DMS 273 treated with DMSO at 0.1 percent for 48 hours (cell line): ENCODE data around the gene PDGFRB.
"Not testable (repeated sequence)": the region's sequence is repeated elsewhere in the genome, so short reads cannot be mapped to it uniquely, and the experiment has no call there.

Experiments used
- DNase-seq: peaks from one replicate; lab custom pipeline; 2025; lab: John Stamatoyannopoulos, UW

Gene PDGFRB

DNA sequence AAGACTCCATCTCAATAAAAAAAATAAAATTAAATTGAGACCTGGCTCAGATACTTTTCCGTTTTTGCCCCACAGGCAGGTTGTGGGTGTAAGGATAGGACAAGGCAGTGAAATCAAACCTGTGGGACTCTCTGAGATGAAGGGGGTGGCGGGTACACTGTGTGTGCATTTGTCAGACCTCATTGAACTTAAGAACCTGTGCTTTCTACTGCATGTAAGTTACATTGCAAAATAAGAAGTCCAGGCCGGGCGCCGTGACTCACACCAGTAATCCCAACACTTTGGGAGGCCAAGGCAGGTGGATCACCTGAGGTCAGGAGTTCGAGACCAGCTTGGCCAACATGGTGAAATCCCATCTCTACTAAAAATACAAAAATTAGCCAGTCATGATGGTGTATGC, 70.9 kb downstream of the PDGFRB start:
- not testable (repeated sequence) for DNase-seq

DNA sequence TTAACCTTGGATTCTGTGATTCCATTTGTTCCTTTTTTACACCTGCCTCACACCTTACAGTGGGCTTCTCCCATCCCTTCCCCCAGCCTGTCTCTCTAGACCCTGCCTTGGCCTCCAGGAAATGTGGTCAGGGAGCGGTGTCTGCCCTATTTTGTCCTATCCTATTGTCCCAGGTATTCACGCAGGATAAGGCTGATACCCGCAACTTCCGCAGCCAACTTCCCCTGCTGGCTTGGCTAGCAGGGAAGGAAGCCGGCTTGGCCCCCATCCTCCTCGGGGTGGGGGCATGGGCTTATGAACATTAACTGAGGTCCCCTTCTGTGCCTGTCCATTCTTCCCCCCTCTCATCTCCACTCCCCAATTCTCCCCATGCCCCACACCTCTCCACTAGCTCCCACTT, 72.8 kb downstream of the PDGFRB start:
- DNase-seq = no peak

DNA sequence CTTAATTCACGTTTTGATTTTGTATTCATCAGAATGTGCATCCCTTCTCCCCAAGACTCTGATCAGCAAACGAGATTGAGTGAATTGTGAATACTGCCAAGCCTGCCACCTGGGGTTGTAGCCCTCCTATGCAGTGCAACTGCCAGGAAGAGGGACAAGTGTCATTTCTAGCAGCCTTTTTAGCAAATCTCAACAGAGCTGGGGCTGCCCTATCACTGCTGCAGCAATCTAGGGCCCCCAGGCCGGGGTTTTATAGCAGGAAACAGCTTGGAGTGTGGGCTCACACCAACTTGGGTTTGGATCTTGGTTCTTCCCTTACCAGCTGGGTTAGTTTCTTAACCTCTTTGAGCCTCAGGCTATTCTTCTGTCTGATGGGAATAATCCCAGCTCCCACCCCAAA, 73.3 kb downstream of the PDGFRB start:
- DNase-seq = no peak

DNA sequence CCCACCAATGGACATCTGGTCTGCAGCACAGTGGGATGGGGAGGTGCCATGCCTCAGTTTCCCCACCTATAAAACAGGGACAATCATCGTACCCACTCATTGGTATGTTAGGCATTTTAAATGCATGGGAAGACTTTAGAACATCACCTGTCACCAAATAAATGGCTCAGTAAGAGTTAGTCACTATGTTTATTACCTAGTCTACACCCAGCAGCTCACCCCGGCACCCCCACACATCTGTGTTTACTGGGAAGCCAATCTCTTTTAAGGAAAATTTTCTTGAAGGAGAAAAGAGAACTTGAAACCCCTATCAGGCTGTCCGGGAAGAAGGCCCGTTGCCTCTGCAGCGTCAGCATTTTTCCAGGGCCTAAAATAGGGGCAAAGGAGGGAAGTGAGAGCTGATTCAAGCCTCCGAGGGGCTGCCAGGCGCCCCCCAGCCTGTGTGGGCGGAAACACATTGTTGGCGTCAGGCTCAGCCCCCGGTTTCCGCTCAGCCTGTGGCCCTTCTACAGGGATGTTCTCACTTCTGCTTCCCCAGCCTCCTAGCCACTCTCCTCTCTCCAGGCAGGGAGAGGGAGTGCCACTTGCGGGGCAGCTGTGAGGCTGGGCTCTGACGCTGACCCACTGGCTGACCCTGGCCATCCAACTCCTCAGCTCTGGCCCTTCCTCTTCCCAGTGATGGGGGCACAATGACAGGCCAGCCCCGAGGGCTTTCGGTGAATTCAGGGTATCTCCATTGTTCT, 73.9 kb downstream of the PDGFRB start:
- DNase-seq = no peak

DNA sequence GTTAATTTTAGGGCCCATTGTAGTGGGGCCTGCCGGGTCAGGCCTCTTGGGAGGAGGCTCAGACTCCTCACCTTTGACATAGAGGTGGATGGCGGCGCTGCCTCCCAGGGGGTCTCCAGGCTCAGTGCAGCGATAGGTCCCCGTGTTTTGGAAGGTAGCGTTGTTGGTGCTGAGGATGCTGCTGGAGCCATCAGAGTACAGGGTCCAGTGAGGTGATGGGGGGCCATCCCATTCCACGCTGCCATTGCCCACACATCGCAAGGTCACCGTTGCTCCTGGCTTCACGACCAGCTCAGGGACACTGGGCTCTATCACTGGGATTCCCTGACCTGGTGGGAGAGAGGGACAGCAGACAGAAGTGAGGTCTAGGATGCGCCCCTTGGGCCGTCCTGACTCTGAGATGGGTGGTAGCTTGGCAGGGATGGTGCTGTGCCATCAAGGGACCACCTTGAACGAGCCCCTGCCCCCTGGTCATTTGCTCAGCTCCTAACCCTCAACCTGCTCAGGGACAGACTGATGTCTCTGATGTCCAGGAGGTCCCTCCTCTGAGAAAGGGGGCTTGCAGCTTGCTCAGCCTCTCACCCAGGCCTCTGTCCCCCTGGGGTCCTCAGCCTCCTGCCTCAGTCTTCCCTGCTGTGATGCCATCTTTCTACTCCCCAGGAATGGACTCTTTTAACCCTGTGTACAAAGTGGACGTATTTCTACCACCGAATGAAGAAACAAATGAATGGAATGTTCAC, 74.8 kb downstream of the PDGFRB start:
- DNase-seq = no peak

DNA sequence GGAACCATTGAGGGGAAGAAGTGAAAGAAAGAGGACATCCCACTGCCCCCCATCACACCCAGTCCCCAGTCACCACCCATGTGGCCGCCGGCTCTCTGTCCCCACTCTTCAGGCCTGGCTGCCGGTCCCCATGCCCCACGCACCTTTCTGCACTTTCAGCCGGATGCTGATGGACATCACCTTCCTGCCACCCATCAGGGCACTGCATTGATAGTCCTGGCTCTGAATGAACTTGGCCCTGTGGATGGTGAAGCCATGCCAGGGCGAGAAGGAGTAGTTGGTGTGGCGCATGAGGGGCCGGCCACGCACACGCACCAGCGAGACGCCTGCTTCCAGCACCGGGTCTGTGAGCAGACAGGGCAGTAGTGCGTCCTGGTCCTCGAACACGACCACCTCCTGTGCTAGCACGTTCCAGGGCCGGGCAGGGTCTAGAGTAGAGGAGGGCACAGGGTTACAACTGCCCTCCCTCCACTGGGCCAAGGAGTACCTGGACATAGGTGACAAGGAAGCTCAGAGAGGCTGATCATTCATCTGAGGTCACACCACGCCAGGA, 75.7 kb downstream of the PDGFRB start:
- DNase-seq = no peak

DNA sequence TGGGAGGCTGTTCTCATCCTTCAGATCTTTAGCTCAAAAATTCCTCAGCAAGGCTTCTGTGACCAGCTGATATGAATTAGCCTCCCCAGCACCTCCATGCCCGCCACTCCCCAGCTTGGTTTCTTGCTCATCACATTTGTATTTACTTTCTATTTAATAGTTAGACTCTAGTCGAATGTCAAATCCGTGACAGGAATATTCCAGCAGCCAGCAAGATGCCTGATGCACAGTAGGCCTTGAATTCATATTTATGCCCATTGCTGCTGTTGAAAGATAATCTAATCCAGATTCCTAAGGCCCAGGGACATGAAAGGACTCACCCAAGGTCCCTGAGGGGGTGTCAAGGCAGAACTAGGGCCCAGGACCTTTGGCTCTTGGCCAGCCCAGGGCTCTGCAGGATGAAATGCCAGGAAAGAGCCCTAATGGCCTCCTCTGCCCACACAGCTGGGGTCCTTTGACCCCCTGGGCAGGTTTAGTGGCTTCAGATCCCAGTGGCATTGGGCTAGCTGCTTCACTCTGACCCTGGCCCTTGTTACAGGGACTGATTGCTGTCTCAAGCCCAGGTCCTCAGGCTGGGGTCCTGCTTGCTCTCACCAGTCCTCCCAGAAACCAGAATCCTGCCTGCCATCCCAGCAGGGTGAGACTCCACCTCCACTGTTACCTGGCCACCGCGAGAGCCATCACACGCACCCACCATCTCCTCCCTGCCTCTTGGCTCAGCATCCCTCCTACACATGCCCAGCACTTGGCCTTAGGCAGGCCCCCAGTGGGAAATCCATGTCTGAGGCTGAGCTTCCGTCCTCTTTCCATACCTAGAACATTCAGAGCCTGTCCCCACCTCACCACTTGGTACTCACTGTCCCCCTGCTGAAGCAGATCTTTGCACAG, 76.6 kb downstream of the PDGFRB start:
- DNase-seq = no peak

DNA sequence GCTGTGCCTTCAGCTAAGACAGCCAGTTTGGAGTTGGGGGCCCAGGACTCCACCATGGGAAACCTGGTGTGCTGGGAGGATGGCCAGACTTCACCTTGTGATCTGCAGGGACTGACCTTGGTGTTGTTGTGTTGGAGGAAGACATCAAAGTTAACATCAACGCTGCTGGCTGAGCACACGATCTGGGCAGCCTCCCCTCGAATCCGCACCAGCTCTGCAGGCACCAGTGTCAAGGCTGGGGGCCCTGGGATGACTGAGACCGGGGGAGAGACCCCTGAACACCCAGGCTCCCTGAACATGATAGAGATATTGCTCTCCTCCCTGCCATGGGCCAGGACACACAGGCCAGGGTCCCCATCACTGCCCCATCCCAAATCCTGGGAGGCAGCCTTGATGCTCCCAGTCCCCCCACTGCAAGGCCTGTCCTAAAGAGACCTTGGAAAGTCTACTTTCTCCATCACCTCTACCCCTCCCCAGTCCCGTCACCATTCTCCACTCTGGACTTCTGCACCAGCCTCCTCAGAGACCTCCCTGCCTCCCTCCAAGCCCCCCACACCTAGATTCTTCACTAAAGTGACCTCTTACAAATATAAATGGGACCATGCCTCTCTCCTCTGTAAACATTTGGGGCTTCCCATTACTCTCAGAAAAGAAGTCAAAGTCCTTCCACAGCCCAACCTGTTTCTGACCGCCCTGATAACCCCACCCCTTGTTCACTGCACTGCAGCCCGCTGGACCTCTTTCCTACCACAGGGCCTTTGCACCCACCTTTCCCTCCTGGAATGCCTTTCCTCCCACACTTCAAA, 77.4 kb downstream of the PDGFRB start:
- DNase-seq = no peak

DNA sequence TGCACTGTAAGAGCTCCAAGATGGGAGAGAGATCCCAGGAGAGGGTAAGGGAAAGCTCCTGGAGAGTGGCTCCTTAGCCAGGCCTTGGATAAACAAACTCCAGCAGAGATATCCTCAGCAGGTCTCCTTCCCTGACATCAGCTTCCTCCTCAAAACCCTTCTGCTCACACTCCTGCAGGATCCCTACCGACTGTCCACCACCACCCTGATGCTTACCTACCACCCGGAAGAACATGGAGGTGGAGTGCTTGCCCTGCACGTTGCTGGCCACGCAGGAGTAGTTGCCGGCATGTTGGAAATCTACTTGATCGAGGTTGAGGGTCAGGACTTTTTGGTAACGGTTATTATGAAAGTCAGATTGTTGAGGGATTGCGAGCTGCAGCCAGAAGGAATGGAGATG, 78.6 kb downstream of the PDGFRB start:
- no peak for DNase-seq

DNA sequence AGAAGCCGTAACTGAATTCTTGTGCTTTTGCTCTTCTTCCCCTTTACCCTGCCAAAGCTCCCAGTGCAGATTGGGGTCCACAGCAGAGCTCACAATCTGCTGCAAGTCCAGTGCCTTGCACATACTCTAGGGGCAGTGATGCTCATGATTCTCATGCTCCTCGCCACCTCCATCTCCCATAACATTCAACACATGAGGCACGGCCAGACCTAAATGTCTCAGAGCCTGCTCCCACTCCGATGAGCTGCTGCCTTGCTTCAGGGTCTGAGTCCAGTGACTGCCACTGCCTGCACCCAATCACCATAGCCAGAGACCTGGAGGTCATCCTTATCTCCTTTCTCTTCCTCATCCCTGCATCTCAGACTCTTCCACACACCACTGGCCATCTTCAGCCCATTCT, 79.8 kb downstream of the PDGFRB start:
- no peak for DNase-seq

DNA sequence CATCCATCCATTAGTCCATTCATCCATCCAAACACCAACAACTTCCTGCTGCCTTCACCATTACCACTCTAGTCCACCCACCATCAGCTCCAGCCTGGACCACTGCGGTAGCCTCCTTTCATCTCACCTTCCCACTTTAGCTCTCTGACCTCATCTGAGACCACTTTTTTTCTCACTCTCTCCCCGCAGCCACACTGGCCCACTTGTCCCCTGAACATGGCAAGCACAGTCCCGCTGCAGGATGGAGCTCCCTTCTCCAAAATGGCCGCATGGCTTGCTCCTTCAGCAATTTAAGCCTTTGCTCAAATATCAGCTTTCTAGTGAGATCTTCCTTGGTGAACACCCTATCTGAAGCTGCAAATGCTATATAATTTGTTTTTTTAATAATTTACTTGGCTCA, 80.4 kb downstream of the PDGFRB start:
- DNase-seq = no peak

DNA sequence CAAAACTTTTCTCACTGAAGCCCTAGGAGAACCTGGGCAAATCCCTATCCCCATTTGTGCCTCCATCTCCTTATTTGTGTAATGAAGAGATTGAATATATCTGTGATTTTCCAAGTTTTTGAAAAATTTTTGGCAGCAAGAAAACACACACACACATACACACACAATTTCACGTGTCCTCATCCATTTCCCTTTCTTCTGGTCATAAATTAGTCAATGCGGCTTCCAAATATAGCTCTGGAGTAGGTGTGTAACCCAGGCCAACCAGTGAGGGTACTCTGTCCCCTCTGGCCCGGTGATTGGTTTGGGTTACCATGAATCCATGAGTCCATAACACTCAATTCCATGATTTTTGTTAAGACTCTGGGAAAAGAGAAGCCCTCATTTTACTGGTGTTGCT, 82.0 kb downstream of the PDGFRB start:
- no peak for DNase-seq

DNA sequence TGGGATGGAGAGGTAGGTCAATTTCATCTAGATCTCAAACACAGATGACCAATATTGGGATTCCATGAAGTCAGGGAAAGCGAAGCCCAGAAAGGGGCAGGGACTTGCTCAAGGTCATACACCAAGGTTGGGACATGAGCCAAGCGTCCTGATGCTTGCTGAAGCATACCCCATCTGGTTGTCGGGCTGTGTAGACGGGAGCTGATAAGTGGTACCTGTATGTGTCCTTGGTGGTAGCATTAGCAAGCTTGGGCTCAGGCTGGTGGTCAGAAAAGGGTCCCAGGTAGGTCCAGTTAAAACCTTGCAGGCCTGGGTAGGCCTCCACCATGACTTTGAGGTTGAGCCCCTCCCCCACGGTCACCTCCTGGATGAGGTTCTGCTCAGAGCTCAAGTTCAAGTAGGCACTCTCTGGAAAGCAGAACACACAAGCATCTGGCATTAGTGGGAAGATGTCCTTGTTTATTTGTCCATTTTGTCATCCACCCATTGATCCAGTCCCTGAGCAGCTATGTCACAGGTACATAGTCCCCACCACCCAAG, 82.5 kb downstream of the PDGFRB start:
- no peak for DNase-seq

DNA sequence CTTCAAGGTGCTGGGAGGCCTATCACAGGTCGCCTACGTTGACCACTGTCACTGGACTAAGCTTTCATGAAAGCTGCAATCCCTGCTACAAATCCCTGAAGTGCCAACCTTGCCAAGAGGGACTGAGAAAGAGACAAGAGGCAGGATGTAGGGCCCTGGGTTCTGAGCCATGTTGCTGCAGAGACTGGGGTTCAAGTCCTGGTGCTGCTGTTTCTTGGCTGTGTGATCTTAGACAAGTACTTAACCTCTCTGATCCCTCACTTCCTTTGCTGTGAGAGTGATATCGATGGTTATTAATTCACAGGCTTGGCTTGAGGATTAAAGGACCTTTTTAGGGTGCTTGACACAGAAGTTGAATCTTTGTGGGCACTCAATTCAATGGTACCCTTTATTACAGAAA, 84.8 kb downstream of the PDGFRB start:
- DNase-seq = no peak

DNA sequence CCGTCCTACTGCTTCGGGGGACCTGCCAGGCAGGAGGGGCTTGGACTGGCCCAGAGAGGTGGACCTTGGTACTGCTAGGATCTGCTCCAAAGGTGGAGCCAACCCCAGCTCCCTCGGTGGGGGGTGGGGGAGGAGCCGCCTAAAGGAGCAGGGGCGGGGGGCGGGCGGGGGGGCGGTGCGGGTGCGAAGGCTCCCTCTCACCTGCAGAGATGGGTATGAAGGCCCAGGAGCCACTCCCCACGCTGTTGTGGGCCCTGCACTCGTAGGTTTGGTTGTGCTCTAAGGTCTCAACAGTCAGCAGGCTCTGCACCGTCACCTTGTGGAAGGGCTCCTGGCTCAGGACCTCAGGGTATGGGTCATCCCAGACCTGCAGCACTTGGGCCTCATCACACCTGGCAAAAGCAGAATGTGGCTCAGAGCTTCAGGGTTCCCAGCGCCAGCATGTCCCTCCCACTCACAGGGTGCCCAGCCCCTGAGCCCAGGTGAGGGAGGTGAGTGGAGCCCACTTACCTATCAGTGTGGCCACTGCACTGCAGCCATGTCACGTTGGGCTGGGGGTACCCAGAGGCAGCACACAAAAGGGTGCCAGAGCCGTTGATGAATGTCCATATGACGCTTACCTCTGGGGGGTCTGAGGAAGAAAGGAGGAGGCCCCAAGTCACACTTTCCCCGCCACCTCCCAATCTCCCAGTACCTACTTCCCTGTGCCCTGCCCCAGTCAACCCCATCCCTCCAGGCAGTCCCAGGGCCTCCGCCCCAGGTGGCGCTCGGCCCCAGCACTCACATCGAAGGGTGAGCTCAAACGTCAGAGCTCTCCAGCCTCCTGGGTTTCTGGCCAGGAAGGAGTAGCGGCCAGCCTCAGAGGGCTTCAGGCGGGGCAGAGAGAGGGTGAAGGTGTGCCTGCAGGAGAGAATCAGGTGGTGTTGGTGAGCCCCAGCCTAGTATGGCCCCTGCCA, 85.7 kb downstream of the PDGFRB start:
- DNase-seq = no peak

DNA sequence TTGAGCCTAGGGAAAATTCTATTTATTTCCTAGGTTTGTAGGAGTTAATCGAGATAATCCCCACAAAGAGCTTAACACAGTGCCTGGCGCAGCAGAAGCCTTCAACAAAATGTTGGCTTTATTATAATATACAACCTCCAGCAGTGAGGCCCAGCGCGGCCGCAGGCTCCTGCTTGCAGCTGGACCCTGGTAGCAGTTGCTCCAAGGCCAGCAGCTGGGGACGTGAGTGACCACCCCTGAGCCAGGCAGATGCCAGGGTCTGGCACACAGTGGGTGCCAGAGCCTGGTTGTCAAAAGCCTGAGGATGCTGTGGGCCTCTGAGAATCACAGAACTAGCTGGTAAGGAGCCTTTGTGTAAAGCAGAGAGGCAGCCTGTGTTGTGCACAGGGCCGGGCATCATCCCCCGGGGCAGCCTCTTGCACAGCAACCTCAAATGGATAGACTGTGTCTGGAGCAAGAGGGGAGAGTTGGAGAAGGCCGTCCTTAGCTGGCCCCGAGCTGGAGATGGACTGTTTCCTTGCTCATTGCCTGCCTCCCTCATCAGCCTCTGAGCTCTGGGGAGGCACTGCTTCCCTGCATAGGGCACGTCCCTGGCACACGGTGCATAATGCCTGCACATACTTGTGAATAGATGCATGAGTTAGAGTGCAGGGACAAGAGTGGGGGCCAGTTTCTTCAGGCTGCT, 86.5 kb downstream of the PDGFRB start:
- no peak for DNase-seq

DNA sequence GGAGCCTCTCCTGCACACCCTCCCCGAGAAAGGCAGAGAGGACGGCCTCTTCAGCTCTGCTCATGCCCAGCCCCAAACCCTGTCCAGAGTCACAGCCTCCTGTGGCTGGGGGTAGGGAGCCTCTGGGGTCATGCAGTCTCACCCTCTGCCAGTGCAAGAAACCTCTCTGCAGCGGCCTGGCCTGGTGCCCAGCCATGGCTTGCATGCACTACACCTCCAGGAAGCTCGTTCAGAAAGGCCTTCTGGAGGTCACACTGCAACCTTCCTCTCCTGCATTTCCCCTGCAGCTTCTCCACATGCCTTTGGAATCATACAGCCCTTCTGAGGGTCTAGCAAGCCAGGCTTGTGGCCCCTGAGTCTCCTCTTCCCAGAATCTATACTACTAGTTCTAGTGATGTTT, 87.2 kb downstream of the PDGFRB start:
- DNase-seq = no peak

DNA sequence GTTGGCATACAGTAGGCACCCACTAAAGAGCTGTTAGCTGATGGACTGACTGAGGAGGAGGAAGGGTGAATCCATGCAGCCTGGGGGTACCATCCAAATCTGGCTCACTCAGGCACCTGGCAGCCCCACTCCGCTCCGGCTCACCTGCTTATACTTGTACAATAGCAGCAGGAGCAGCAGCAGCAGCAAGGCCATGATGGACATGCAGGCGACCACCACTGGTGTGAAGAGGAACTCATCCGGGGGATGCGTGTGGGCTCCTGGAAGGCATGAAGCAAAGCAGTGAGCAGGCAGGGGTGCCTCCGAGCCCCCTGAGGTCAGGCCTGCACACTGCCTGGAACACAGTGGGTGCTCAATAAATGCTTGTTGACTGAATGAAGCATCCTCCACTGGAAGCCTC, 87.6 kb downstream of the PDGFRB start:
- no peak for DNase-seq

DNA sequence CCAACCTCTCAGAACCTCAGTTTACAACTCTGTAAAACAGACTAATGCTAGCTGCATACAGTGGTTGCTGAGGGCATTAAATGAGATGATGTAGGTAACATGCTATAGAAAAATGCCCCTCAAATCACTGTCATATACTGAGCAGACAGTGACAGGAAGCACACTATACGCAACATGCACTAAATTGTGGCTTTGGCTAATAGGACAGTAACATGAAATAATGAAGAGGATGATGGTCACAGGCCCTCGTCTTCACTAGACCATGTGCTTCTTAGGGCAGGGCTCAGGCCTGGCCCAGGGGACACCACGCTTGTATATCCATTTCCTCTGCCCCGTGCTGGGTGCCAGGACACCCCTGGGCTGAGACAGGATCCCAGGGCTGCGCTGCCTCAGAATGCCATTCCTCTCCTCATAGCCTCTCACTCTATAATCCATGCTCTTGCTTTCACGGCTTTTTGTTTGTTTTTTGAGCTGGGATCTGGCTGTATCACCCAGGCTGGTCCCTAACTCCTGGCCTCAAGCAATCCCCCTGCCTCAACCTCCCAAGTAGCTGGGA, 88.2 kb downstream of the PDGFRB start:
- DNase-seq = no peak
